G401 (cell line): ENCODE measurements around the gene FTSJ3. TPM values are rescaled to one million over a fixed set of nuclear protein-coding genes. Genes with fewer than 3 reads are reported as not detected.
"Not testable (repeated sequence)": the region's sequence is repeated elsewhere in the genome, so short reads cannot be mapped to it uniquely, and the experiment has no call there.

Source experiments
- DNase-seq: peaks from one replicate; pipeline ENCODE4 v3.0.0-alpha.2; 2015; ENCODE audit warnings: low spot score
- in situ Hi-C: cut with HindIII; loops from 2 replicates; pipeline ENCODE4 v1.10.0; 2016; ENCODE audit warnings: low sequenced_read_pairs, mixed read lengths
- total RNA-seq: library from RNA; depleted of rRNA; stranded (reverse); fragments of >200 nt; shearing (Covaris generic); gene quantifications from 2 replicates; pipeline ENCODE4 v1.2.3, GENCODE V29; 2014

FTSJ3 gene
- total RNA-seq, 1 experiment from 2014 or later, result 58.2 TPM

GRCh38 chr17:63804328-63804727 lies 23.1 kb downstream of the FTSJ3 start:
- no peak for DNase-seq
- in situ Hi-C loops, result no loop called here

GRCh38 chr17:63800783-63801182 lies 26.7 kb downstream of the FTSJ3 start:
- in situ Hi-C loops, result no loop called here
- no peak for DNase-seq

DNA sequence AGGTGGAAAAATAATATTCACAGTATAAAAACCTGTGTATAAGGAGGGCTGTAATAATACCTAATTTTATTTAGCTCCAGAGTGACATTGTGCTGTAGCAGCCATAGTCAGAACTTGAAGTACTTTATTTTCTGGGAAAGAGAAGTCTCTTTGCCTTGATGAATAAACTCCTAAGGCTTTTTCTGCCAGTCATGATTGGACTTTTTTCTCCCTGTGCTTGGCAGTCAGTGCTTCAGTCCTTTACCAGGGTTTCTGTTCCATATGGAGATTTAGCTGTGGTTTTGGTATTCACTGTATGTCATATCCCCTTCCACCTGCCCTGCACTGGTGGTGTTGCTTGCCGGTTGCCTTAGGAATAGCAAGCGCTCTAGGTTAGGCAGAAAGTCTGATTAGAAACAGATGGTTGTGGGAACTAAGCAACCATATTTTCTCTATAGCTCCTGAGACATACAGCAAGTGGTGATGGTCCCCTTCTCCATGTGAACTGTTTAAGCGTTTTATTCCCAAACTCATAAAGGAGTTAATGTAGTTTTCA lies 28.8 kb downstream of the FTSJ3 start:
- in situ Hi-C loops, result no loop called here
- DNase-seq, result no peak

GRCh38 chr17:63796375-63796774 lies 31.1 kb downstream of the FTSJ3 start:
- DNase-seq, in situ Hi-C loops: not testable (repeated sequence)

DNA sequence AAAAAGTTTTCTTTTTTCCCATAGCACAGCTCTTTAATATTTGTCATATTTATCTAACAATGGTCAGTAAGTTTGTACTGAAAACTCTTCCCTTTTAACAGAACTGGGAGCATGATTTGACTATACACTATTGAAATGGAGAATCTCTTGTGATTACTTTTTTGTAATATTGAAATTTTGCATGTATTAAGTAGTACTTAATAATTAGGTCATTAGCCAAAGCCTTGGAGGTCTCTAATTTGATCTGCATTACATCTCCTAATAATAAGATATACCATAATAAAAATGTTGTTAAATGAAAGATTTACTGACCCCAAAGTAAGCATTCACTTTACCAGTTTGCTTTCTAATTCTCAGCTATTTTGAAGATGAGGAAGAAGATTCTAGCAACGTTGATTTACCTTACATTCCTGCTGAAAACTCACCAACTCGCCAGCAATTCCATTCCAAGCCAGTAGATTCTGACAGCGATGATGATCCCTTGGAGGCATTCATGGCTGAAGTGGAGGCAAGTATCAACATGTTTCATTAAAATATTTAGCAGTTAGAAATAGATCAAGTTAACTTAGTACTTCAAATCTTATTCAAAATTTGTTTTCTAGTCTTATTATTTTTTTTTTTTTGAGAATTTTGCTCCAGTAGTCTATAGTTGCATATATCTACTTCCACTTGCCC lies 35.3 kb downstream of the FTSJ3 start:
- in situ Hi-C loops, result no loop called here
- no peak for DNase-seq

GRCh38 chr17:63790057-63790456 lies 37.4 kb downstream of the FTSJ3 start:
- no peak for DNase-seq
- in situ Hi-C loops, result no loop called here

DNA sequence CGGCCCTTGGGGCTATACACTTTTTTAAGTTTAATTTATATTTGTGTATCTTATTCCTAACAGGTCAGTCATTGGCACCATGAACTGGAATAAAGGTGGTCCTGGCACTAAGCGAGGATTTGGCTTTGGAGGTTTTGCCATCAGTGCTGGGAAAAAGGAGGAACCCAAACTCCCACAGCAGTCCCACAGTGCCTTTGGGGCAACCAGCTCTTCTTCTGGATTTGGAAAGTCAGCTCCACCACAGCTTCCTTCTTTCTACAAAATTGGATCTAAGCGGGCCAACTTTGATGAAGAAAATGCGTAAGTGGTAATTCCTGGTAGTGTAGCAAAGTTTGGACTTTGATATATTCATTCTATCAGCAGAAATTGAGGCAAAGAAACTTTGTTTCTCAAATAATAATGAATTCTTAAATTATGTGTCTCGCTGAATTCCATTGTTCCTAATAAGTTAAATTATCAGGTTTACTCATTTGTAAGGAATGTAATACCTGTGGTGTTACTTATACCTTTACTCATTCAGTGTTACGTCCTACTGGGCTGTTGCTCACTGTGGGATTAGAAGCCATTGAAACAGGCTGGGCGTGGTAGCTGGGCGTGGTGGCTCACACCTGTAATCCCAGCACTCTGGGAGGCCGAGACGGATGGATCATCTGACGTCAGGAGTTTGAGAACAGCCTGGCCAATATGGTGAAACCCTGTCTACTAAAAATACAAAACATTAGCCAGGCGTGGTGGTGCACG lies 40.3 kb downstream of the FTSJ3 start:
- in situ Hi-C loops, result no loop called here

GRCh38 chr17:63786117-63786516 lies 41.3 kb downstream of the FTSJ3 start:
- in situ Hi-C loops, result no loop called here
- DNase-seq, result no peak

More for the DNA sequence above, 40.3 kb downstream of the FTSJ3 start:
- no peak for DNase-seq

- in situ Hi-C loops, result no loop called here
- DNase-seq, result no peak
These were observed 41.9 kb downstream of the FTSJ3 start for GRCh38 chr17:63785556-63785955.

GRCh38 chr17:63783522-63783921 lies 43.9 kb downstream of the FTSJ3 start:
- DNase-seq, result no peak
- in situ Hi-C loops, result no loop called here

- no peak for DNase-seq
- in situ Hi-C loops, result no loop called here
These were observed 46.5 kb downstream of the FTSJ3 start for GRCh38 chr17:63780928-63781327.

- in situ Hi-C loops, result no loop called here
- DNase-seq, result no peak
These were observed 47.0 kb downstream of the FTSJ3 start for GRCh38 chr17:63780507-63780906.

- no peak for DNase-seq
- in situ Hi-C loops, result no loop called here
These were observed 52.0 kb downstream of the FTSJ3 start for GRCh38 chr17:63775420-63775819.

GRCh38 chr17:63774969-63775265 lies 52.5 kb downstream of the FTSJ3 start:
- in situ Hi-C loops, result no loop called here
- no peak for DNase-seq

DNA sequence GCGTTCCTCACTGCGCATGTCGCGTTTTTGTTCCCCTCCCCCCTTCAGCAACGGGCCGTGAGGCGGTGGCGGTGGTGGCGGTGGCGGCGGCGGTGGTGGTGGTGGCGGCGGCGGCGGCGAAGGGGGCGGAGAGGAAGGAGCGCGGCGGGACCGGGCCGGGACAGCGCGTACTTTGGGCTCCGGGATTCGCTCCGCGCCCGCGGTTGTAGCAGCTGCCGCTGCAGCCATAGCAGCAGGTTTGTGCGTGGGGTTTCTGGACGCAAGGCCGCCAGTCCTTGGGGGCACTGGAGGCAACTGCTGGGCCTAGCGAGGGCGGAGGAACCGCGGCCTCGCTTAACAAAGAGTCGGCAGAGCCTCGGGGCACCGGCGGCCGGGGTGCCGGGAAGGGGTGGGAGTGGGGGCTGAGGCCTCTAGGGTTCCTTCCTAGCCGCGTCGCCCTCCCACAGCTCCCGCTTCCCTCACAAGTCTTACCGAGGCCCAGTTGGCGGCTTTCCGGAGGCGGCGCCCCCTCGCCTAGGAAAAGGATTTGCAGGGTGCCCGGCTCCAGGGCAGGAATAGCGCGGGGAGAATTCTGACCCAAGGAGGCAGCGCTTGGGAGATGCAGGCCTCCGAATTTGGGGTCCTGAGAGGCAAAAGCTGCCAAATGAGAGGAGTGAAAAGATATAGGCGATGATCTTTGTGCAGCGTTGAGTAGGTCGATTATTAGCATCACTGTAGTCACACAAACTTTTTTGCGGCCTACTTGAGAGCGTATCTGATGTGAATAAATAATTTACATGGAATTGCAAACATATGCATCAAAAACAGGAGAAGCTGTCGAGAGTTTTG lies 53.1 kb downstream of the FTSJ3 start, which contains the start of gene DDX42:
DDX42 (plus strand) TSS at position 30 of the 828 bp plus-strand sequence. CDS start 12,880 bp downstream, outside the sequence.
- peak; percentile 26 for DNase-seq
- in situ Hi-C loops, result no loop called here

GRCh38 chr17:63773272-63774140 lies 54.0 kb downstream of the FTSJ3 start, which contains the start of gene CCDC47:
Gene CCDC47, minus strand, starts transcription at chr17:63773597. Its CDS starts 7,422 bp downstream, at chr17:63766175.
- DNase-seq, result peak; percentile 100
- in situ Hi-C loops, result no loop called here

- in situ Hi-C loops, result no loop called here
- DNase-seq, result peak; percentile 30
These were observed 54.6 kb downstream of the FTSJ3 start for GRCh38 chr17:63772801-63773271.
